ENCODE results near the gene CPXM2.

Gene CPXM2

GRCh38 chr10:123848564-123849457, 42.8 kb downstream of the CPXM2 start:
- DNase-seq, result no peak
- intact Hi-C loops (cut with DNase I; ENCODE audit: low total_unique reads), result no loop called here
- H3K4me3 ChIP-seq, result no peak overlapping the region
- no peaks in the 10 kb centered on the region for H3K36me3 ChIP-seq
- H3K27ac ChIP-seq, result no peak overlapping the region
- no peak for TF ChIP-seq CTCF (IDR thresholded peaks at IDR 0.05)
- no peaks in the 10 kb centered on the region for H3K27me3 ChIP-seq
- peaks cover 0 to 40% (median 5%) of the 10 kb centered on the region in 4 donors for H3K4me1 ChIP-seq
- no peaks in the 10 kb centered on the region for H3K9me3 ChIP-seq

- H3K9me3 ChIP-seq, result no peaks in the 10 kb centered on the region
- H3K4me1 ChIP-seq, result peaks cover 0 to 40% (median 6%) of the 10 kb centered on the region in 4 donors
- intact Hi-C loops (cut with DNase I; ENCODE audit: low total_unique reads), result no loop called here
- no peak overlapping the region for H3K4me3 ChIP-seq
- H3K36me3 ChIP-seq, result no peaks in the 10 kb centered on the region
- DNase-seq, result no peak
- TF ChIP-seq CTCF (IDR thresholded peaks at IDR 0.05), result no peak
- H3K27ac ChIP-seq, result peak overlapping the region in 1 of 2 donors; percentile 10
- no peaks in the 10 kb centered on the region for H3K27me3 ChIP-seq
These were observed 43.7 kb downstream of the CPXM2 start for GRCh38 chr10:123847686-123848432.

- no peak overlapping the region for H3K4me3 ChIP-seq
- H3K9me3 ChIP-seq, result no peaks in the 10 kb centered on the region
- intact Hi-C loops (cut with DNase I; ENCODE audit: low total_unique reads), result no loop called here
- TF ChIP-seq CTCF (IDR thresholded peaks at IDR 0.05), result no peak
- H3K27ac ChIP-seq, result no peak overlapping the region
- H3K4me1 ChIP-seq, result peaks cover 0 to 44% (median 8%) of the 10 kb centered on the region in 4 donors
- H3K27me3 ChIP-seq, result no peaks in the 10 kb centered on the region
- DNase-seq, result no peak
- peaks cover 0 to 4% (median 0%) of the 10 kb centered on the region in 3 donors for H3K36me3 ChIP-seq
These were observed 47.8 kb downstream of the CPXM2 start for GRCh38 chr10:123843835-123844234.

GRCh38 chr10:123842692-123843385, 48.8 kb downstream of the CPXM2 start:
- H3K27ac ChIP-seq, result peak overlapping the region in 1 of 2 donors; percentile 42

More at GRCh38 chr10:123842692-123843385, 48.8 kb downstream of the CPXM2 start:
- no peaks in the 10 kb centered on the region for H3K9me3 ChIP-seq
- peaks cover 0 to 4% (median 0%) of the 10 kb centered on the region in 3 donors for H3K36me3 ChIP-seq
- intact Hi-C loops (cut with DNase I; ENCODE audit: low total_unique reads), result no loop called here
- no peak for DNase-seq
- no peak for TF ChIP-seq CTCF (IDR thresholded peaks at IDR 0.05)
- peaks cover 0 to 34% (median 7%) of the 10 kb centered on the region in 4 donors for H3K4me1 ChIP-seq
- H3K4me3 ChIP-seq, result no peak overlapping the region
- H3K27me3 ChIP-seq, result no peaks in the 10 kb centered on the region

All from tibial artery (tissue), 4 donors.